GM21723 (cell line): Measurements from ENCODE around the gene DGKQ.

Source experiments
- ATAC-seq: cut with Tn5 transposase; IDR thresholded peaks from one replicate; pipeline ENCODE4 v1.9.1; 2021; ENCODE audit warnings: mild to moderate bottlenecking, moderate library complexity; ENCODE audit not compliant: unreplicated experiment

The DGKQ gene

GRCh38 chr4:909821-910220, 63.5 kb downstream of the DGKQ start:
- ATAC-seq, result no peak

GRCh38 chr4:909131-909571, 64.2 kb downstream of the DGKQ start:
- no peak for ATAC-seq
